H1 (cell line): Measurements from ENCODE around the gene NPIPB8. TPM values are rescaled to one million over a fixed set of nuclear protein-coding genes. Genes with fewer than 3 reads are reported as not detected.
"Not testable (repeated sequence)": the region's sequence is repeated elsewhere in the genome, so short reads cannot be mapped to it uniquely, and the experiment has no call there.

Source experiments
- CTCF ChIA-PET: fragments of 300-600 bp; sonication (Branson Sonifier 250); formaldehyde crosslinking; loops from one replicate; lab custom pipeline; 2021; ENCODE audit not compliant: partially characterized antibody; lab: Charles Lee
- POLR2A ChIA-PET: fragments of 300-600 bp; sonication (Branson Sonifier 250); formaldehyde crosslinking; loops from one replicate; lab custom pipeline; 2021; ENCODE audit warnings: inconsistent platforms; ENCODE audit not compliant: partially characterized antibody; lab: Charles Lee
- DNase-seq, 2 experiments: peaks; one replicate each; pipeline versions ENCODE4 v3.0.0 to v3.0.0-alpha.2; 2010 to 2022; ENCODE audit warnings: low spot score in 2 of 2, low read depth in 1 of 2, mixed read lengths in 1 of 2
- FAIRE-seq: peaks from 2 replicates; lab custom pipeline; 2011; peaks lifted over from hg19 to GRCh38; lab: Jason Lieb, UNC
- H2AFZ ChIP-seq: 2 replicates; pipeline ENCODE4 v1.8.1; 2012; ENCODE audit warnings: low read length, inconsistent platforms
- H2AK5ac ChIP-seq: 2 replicates; pipeline ENCODE4 v1.6.1; 2013; ENCODE audit warnings: low read depth, low read length
- H2BK120ac ChIP-seq: replicated peaks from 2 replicates; pipeline ENCODE3; 2013; ENCODE audit warnings: low read depth, low read length, inconsistent platforms
- H2BK12ac ChIP-seq: 2 replicates; pipeline ENCODE4 v1.6.1; 2013; ENCODE audit warnings: low read depth, low read length
- H2BK15ac ChIP-seq: 2 replicates; pipeline ENCODE4 v1.6.1; 2013; ENCODE audit warnings: low read length
- H2BK20ac ChIP-seq: 2 replicates; pipeline ENCODE4 v1.6.1; 2013; ENCODE audit warnings: low read length
- H2BK5ac ChIP-seq: 2 replicates; pipeline ENCODE4 v1.6.1; 2013; ENCODE audit warnings: low read depth, low read length
- H3K14ac ChIP-seq: 2 replicates; pipeline ENCODE4 v1.6.1; 2013; ENCODE audit warnings: inconsistent platforms; ENCODE audit not compliant: insufficient read length
- H3K18ac ChIP-seq: 2 replicates; pipeline ENCODE4 v1.6.1; 2013; ENCODE audit warnings: low read length; ENCODE audit errors: extremely low read depth
- H3K23ac ChIP-seq: 2 replicates; pipeline ENCODE4 v1.6.1; 2013; ENCODE audit warnings: inconsistent platforms; ENCODE audit not compliant: insufficient read length
- H3K23me2 ChIP-seq: 2 replicates; pipeline ENCODE4 v1.6.1; 2013; ENCODE audit warnings: low read depth, low read length
- H3K27ac ChIP-seq: 2 replicates; pipeline ENCODE4 v1.6.1; 2011; ENCODE audit warnings: low read depth, low read length, inconsistent platforms
- H3K27me3 ChIP-seq, 4 experiments: replicated peaks in 1 of 4; 1 replicate in 1 of 4; 2 replicates in 3 of 4; pipeline versions ENCODE4 v1.6.1 to v1.8.1; 2011 to 2013; ENCODE audit warnings: low read length in 3 of 4, mild to moderate bottlenecking in 3 of 4, inconsistent platforms in 2 of 4, mixed read lengths in 2 of 4, moderate library complexity in 1 of 4; ENCODE audit not compliant: control insufficient read depth in 3 of 4, insufficient read depth in 3 of 4; ENCODE audit errors: extremely low read depth in 1 of 4
- H3K36me3 ChIP-seq, 4 experiments: 2 replicates each; pipeline versions ENCODE4 v1.6.1 to v1.8.1; 2011 to 2013; ENCODE audit warnings: mild to moderate bottlenecking in 4 of 4, low read length in 3 of 4, moderate library complexity in 2 of 4, control low read depth in 1 of 4, inconsistent platforms in 1 of 4; ENCODE audit not compliant: insufficient read depth in 4 of 4, control insufficient read depth in 2 of 4
- H3K4ac ChIP-seq: replicated peaks from 2 replicates; pipeline ENCODE3; 2013; ENCODE audit warnings: low read length, low read depth, mixed read lengths, inconsistent platforms; ENCODE audit not compliant: insufficient read length
- H3K4me1 ChIP-seq, 4 experiments: replicated peaks in 1 of 4; 1 replicate in 1 of 4; 2 replicates in 3 of 4; pipeline versions ENCODE4 v1.6.1 to v1.8.1; 2011 to 2013; ENCODE audit warnings: low read length in 3 of 4, inconsistent platforms in 2 of 4, mixed read lengths in 1 of 4; ENCODE audit not compliant: insufficient read depth in 4 of 4, control insufficient read depth in 3 of 4
- H3K4me2 ChIP-seq, 2 experiments: 2 replicates each; pipeline versions ENCODE4 v1.6.1 to v1.8.1; 2011 to 2013; ENCODE audit warnings: low read depth in 2 of 2, low read length in 2 of 2, control low read depth in 1 of 2, inconsistent platforms in 1 of 2, mild to moderate bottlenecking in 1 of 2; ENCODE audit not compliant: insufficient read depth in 1 of 2
- H3K4me3 ChIP-seq, 4 experiments: fragments of 200-600, 300-600 bp in 1 of 4; sonication (generic), shearing (Covaris generic), sonication (Bioruptor Twin) in 1 of 4; 2 replicates each; pipeline versions ENCODE4 v1.5.1 to v1.8.1; 2011 to 2016; ENCODE audit warnings: low read length in 4 of 4, low read depth in 3 of 4, control low read depth in 2 of 4, inconsistent platforms in 2 of 4, mild to moderate bottlenecking in 2 of 4, mixed read lengths in 1 of 4, moderate library complexity in 1 of 4; ENCODE audit not compliant: insufficient read depth in 2 of 4; ENCODE audit errors: extremely low read depth in 1 of 4
- H3K56ac ChIP-seq: replicated peaks from 2 replicates; pipeline ENCODE3; 2013; ENCODE audit warnings: low read depth, mild to moderate bottlenecking, mixed read lengths, low read length, inconsistent platforms; ENCODE audit not compliant: insufficient read length
- H3K79me1 ChIP-seq: 2 replicates; pipeline ENCODE4 v1.6.1; 2013; ENCODE audit warnings: low read depth, low read length, control low read depth
- H3K79me2 ChIP-seq, 2 experiments: 2 replicates each; pipeline versions ENCODE4 v1.6.1 to v1.8.1; 2012 to 2013; ENCODE audit warnings: low read length in 2 of 2, mild to moderate bottlenecking in 2 of 2, inconsistent platforms in 1 of 2; ENCODE audit not compliant: insufficient read depth in 2 of 2, control insufficient read depth in 1 of 2
- H3K9ac ChIP-seq, 4 experiments: replicated peaks in 1 of 4; 1 replicate in 1 of 4; 2 replicates in 3 of 4; pipeline versions ENCODE4 v1.6.1 to v1.8.1; 2011 to 2013; ENCODE audit warnings: low read depth in 3 of 4, low read length in 3 of 4, control low read depth in 2 of 4, mild to moderate bottlenecking in 2 of 4, moderate library complexity in 2 of 4, inconsistent platforms in 1 of 4; ENCODE audit errors: extremely low read depth in 1 of 4
- H3K9me3 ChIP-seq, 2 experiments: 2 replicates each; pipeline versions ENCODE4 v1.6.1 to v1.8.1; 2012 to 2013; ENCODE audit warnings: mild to moderate bottlenecking in 2 of 2, moderate library complexity in 2 of 2, control low read depth in 1 of 2, inconsistent platforms in 1 of 2, low read depth in 1 of 2, low read length in 1 of 2, mixed read lengths in 1 of 2; ENCODE audit not compliant: insufficient read depth in 2 of 2
- H4K20me1 ChIP-seq, 2 experiments: replicated peaks in 1 of 2; 2 replicates each; pipeline versions ENCODE3 to v1.8.1; 2011 to 2013; ENCODE audit warnings: inconsistent platforms in 2 of 2, low read length in 2 of 2, mild to moderate bottlenecking in 1 of 2; ENCODE audit not compliant: insufficient read depth in 2 of 2, control insufficient read depth in 1 of 2
- H4K5ac ChIP-seq: 2 replicates; pipeline ENCODE4 v1.6.1; 2013; ENCODE audit warnings: low read length, low read depth, mixed read lengths, inconsistent platforms; ENCODE audit not compliant: insufficient read length
- H4K8ac ChIP-seq: 2 replicates; pipeline ENCODE4 v1.8.0; 2013; ENCODE audit warnings: mild to moderate bottlenecking, moderate library complexity, low read length, inconsistent platforms; ENCODE audit not compliant: insufficient read depth; ENCODE audit errors: extremely low read depth
- H4K91ac ChIP-seq: replicated peaks from 2 replicates; pipeline ENCODE3; 2013; ENCODE audit warnings: low read length, mixed read lengths, inconsistent platforms; ENCODE audit not compliant: insufficient read length
- WGBS, 2 experiments: shearing (Covaris generic) in 1 of 2; methylation state at CpG; one replicate each; pipeline versions ENCODE4 v1.1.6 to v1.1.7; 2013 to 2015; ENCODE audit warnings: low lambda C conversion rate in 2 of 2, mixed read lengths in 2 of 2, inconsistent platforms in 1 of 2, low coverage in 1 of 2, missing lambda C conversion rate in 1 of 2; ENCODE audit not compliant: insufficient replicate concordance in 2 of 2, insufficient coverage in 1 of 2, insufficient read length in 1 of 2; ENCODE audit errors: extremely low coverage in 1 of 2, missing lambda C conversion rate in 1 of 2; 5-methylcytosine and 5-hydroxymethylcytosine counted together
- polyA plus RNA-seq, 7 experiments: library from polyadenylated mRNA; depleted of rRNA in 3 of 7; stranded (reverse) in 5 of 7; unstranded in 2 of 7; fragments of >200 nt in 5 of 7; fragments of 200-250 nt in 2 of 7; gene quantifications; 1 replicate in 5 of 7; 2 replicates in 1 of 7; 4 replicates in 1 of 7; pipeline versions ENCODE4 v1.2.1 to v1.2.3, GENCODE V29; 2011 to 2013; ENCODE audit warnings: missing spikeins in 2 of 7, mixed read lengths in 2 of 7
- total RNA-seq: library from RNA; stranded (reverse); fragmentation: NEBNext Ultra II Directional; extraction: Animal tissue kit (Norgen Biotek cat#: 25700); gene quantifications from 2 replicates; pipeline ENCODE4 v1.2.1, GENCODE V29; 2021

Gene NPIPB8
- total and polyA plus RNA-seq, 2 of the 8 experiments (the other 6 are each of a cell fraction or from before 2014, with no cell fraction given) = 0.05 TPM; not detected in 1

DNA sequence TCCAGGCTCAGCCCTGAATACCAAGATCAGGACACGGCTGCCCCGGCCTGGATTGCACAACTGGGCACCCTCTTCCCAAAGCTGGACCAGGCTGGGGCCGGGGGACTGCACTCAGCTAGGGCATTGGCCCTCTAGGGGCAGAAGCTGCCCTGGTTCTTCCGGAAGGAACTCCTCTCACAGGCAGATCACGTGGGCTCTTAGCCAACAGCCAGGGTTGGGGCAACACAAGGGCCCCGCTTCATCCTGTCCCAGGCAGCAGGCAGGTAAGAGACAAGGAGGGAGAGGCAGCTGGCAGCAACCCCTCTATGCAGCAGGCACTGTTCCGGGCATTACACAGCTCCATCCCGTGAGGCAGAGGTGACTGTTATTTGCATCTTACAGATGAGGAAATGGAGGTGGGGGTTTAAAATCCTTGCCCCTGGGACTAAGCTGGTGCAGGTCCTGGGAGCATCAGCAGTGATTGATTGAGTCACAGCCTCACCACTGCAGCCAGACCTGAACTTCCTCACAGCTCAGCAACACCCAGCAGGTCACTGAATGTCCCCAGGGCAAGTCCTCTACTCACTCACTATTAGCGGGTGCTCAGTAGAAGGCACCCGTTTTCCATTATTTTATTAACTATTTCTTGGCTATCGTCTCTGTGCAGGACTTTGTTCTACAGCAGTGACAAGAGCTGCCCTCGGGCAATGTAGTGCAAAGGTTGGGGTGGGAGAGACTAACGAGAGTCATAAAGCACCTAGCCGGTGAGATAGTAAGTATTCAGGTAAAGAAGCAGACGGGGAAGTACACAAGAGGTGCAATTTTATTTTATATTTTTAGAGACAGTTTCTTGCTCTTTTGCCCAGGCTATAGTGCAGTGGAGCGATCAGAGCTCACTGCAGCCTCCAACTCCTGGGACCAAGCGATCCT is 38.2 kb upstream of the NPIPB8 start:
- H2AFZ ChIP-seq, H2BK12ac ChIP-seq, H3K18ac ChIP-seq, DNase-seq, H3K9ac ChIP-seq, H3K27me3 ChIP-seq, H3K23me2 ChIP-seq, H4K20me1 ChIP-seq, H3K4ac ChIP-seq, H3K36me3 ChIP-seq, H4K5ac ChIP-seq, H2AK5ac ChIP-seq, H4K91ac ChIP-seq, POLR2A ChIA-PET, H4K8ac ChIP-seq, H3K23ac ChIP-seq, H3K4me3 ChIP-seq, H3K79me2 ChIP-seq, H3K9me3 ChIP-seq, H2BK120ac ChIP-seq, H3K27ac ChIP-seq, H3K56ac ChIP-seq, CTCF ChIA-PET, H2BK5ac ChIP-seq, H2BK20ac ChIP-seq, H3K4me2 ChIP-seq, H3K14ac ChIP-seq, H2BK15ac ChIP-seq, H3K79me1 ChIP-seq, FAIRE-seq: not testable (repeated sequence)
- WGBS, 2 experiments = no CpG with 5 or more reads among the region's 17 CpGs
- H3K4me1 ChIP-seq = peaks cover 2 to 15% (median 7%) of the 10 kb centered on the region in 4 experiments
